Epithelial cell of umbilical artery (primary cell): ENCODE data around the gene TP53AIP1. TPM values are rescaled to one million over a fixed set of nuclear protein-coding genes. Genes with fewer than 3 reads are reported as not detected.

Experiments
- total RNA-seq: library from RNA; depleted of rRNA; stranded (reverse); fragments of >200 nt; gene quantifications from 2 replicates; pipeline ENCODE4 v1.2.3, GENCODE V29; 2014

TP53AIP1 gene
- not detected in 2 replicates for total RNA-seq

GRCh38 chr11:128942817-128943427, at the start of gene TP53AIP1:
Gene TP53AIP1, minus strand, starts transcription at chr11:128942871. Its CDS starts 5,053 bp downstream, at chr11:128937818.

GRCh38 chr11:128890543-128891368, 51.9 kb downstream of the TP53AIP1 start, which contains the start of gene KCNJ5:
Gene KCNJ5, plus strand, starts transcription at chr11:128891356. Its CDS starts 19,918 bp downstream, at chr11:128911274.

Other genes starting within 250 kb of the TP53AIP1 start
- 70.2 and 75.0 TPM in 2 replicates for gene FLI1, start 248.8 kb downstream of the TP53AIP1 start, total RNA-seq
- under 0.01 TPM in 1 of 2 replicates, not detected in the other for gene KCNJ1, start 75.6 kb downstream of the TP53AIP1 start, total RNA-seq
- 0.30 TPM in 1 of 2 replicates, not detected in the other for gene KCNJ5, start 51.5 kb downstream of the TP53AIP1 start, total RNA-seq
- 7.1 and 8.1 TPM in 2 replicates for gene ARHGAP32, start 249.5 kb upstream of the TP53AIP1 start, total RNA-seq